GM19193 (cell line): Measurements from ENCODE around the gene AMFR.

ENCODE experiments used
- POLR2A ChIP-seq: IDR thresholded peaks from 4 replicates; pipeline ENCODE4 v1.6.1; 2011; ENCODE audit not compliant: insufficient read depth, insufficient read length; ENCODE audit errors: extremely low read depth

The AMFR gene

GRCh38 chr16:56338566-56339318 lies 86.6 kb downstream of the AMFR start:
- no peak for TF ChIP-seq POLR2A

- TF ChIP-seq POLR2A = no peak
Observed at GRCh38 chr16:56337858-56338325, 87.5 kb downstream of the AMFR start.

GRCh38 chr16:56337131-56337857 lies 88.1 kb downstream of the AMFR start:
- TF ChIP-seq POLR2A = no peak

- TF ChIP-seq POLR2A = no peak
Observed at GRCh38 chr16:56336711-56337110, 88.6 kb downstream of the AMFR start.

GRCh38 chr16:56336071-56336688 lies 89.2 kb downstream of the AMFR start:
- no peak for TF ChIP-seq POLR2A

- TF ChIP-seq POLR2A = no peak
Observed at GRCh38 chr16:56334761-56335160, 90.6 kb downstream of the AMFR start.

- no peak for TF ChIP-seq POLR2A
Observed at GRCh38 chr16:56332464-56333079, 92.8 kb downstream of the AMFR start.

- TF ChIP-seq POLR2A = no peak
Observed at GRCh38 chr16:56331915-56332314, 93.4 kb downstream of the AMFR start.

- no peak for TF ChIP-seq POLR2A
Observed at GRCh38 chr16:56331399-56331798, 93.9 kb downstream of the AMFR start.

- TF ChIP-seq POLR2A = no peak
Observed at GRCh38 chr16:56330476-56330875, 94.9 kb downstream of the AMFR start.

GRCh38 chr16:56329887-56330286 lies 95.5 kb downstream of the AMFR start:
- TF ChIP-seq POLR2A = no peak

- no peak for TF ChIP-seq POLR2A
Observed at GRCh38 chr16:56328276-56329022, 96.9 kb downstream of the AMFR start.

GRCh38 chr16:56327929-56328258 lies 97.5 kb downstream of the AMFR start:
- no peak for TF ChIP-seq POLR2A

- no peak for TF ChIP-seq POLR2A
Observed at GRCh38 chr16:56327071-56327928, 98.0 kb downstream of the AMFR start.
